IPS DF 6.9 (cell line): ENCODE results near the gene CXCL3.

Experiments
- DNase-seq: peaks from one replicate; pipeline ENCODE4 v3.0.0-alpha.2; 2013; ENCODE audit warnings: low read depth, low spot score
- H3K27ac ChIP-seq: one replicate; pipeline ENCODE4 v1.5.1; 2013; ENCODE audit warnings: low read length, control low read depth
- H3K27me3 ChIP-seq: 2 replicates; pipeline ENCODE4 v1.6.1; 2013; ENCODE audit warnings: mild to moderate bottlenecking, low read length; ENCODE audit not compliant: control insufficient read depth, insufficient read depth
- H3K36me3 ChIP-seq: 2 replicates; pipeline ENCODE4 v1.6.1; 2013; ENCODE audit warnings: low read length; ENCODE audit not compliant: control insufficient read depth, insufficient read depth
- H3K4me1 ChIP-seq: 2 replicates; pipeline ENCODE4 v1.6.1; 2013; ENCODE audit warnings: low read length; ENCODE audit not compliant: control insufficient read depth, insufficient read depth
- H3K4me3 ChIP-seq: 2 replicates; pipeline ENCODE4 v1.5.1; 2013; ENCODE audit warnings: mild to moderate bottlenecking, low read length
- H3K9me3 ChIP-seq: 2 replicates; pipeline ENCODE4 v1.6.1; 2013; ENCODE audit warnings: low read length, inconsistent platforms; ENCODE audit not compliant: control insufficient read depth, insufficient read depth
- WGBS: extraction: QIAGEN DNeasy Blood & Tissue Kit; methylation state at CpG from one replicate; pipeline ENCODE4 v1.1.7; 2013; ENCODE audit warnings: mixed read lengths, missing lambda C conversion rate; ENCODE audit not compliant: insufficient read length, insufficient coverage; 5-methylcytosine and 5-hydroxymethylcytosine counted together

Gene CXCL3

DNA sequence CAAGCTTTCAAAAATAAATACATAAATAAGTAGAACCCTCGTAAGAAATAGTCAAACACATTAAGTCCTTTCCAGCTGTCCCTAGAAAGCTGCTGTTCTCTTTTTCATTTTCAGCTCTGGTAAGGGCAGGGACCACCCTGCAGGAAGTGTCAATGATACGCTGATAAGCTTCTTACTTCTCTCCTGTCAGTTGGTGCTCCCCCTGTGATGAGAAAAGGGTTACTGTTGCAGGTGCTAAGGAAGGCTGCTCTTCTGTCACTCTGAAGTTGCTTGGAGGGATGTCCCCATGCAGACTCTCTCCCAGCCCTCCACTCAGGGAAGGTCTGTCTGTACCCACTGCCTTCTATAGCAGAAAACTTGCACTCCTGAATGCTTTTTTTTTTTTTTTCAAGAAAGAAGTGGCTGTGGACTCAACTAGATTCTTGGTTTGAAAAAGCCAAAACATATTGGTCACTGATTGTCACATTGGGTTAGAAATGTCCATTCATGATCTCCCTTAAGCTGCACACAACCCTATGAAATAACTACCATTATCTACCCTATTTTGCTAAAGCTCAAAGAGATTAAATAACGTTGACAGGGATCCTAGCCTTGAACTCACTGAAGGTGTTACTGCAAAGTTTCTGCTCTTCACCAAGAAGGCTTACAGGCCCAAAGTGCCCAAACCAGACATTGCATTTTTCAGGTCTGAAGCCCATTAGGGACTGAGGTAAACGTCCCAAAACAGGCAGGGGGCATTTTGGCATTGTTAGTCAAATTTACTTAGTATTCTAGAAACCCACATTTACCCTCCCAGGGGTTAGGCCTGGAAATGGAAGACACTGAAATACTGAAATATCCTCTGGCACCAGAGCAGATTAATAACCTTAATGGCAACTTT lies 1.2 kb downstream of the CXCL3 start:
- no peaks in the 10 kb centered on the region for H3K36me3 ChIP-seq
- DNase-seq: no peak
- no peaks in the 10 kb centered on the region for H3K9me3 ChIP-seq
- H3K27me3 ChIP-seq: no peaks in the 10 kb centered on the region
- peak overlapping the region; percentile 51; the same call in 1 of the 2 replicates for H3K4me3 ChIP-seq
- peaks cover 3% of the 10 kb centered on the region; the same call in 1 of the 2 replicates for H3K4me1 ChIP-seq
- H3K27ac ChIP-seq: no peak overlapping the region
- no CpG with 5 or more reads among the region's 4 CpGs for WGBS

DNA sequence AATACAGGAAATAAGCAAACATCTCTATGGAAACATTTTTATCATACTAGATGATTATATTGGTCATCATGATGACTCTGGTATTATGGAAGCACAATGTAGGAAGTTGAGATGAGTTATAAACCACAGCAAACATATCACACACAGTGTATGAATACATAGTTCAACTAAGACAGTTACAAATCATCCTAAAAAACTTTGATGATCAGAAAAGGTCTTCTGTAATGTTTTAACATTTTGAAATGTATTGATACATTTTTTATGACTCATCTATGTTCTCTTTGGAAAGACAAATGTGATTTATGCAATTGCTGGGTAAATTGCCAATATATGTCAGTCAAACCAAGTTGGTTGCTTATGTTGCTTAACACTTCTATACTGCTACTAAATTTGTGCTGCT lies 4.8 kb downstream of the CXCL3 start:
- no peak for DNase-seq
- Histone ChIP-seq H3K27me3 (no peaks in the 10 kb centered on the region), H3K4me3 (no peak overlapping the region), H3K27ac (no peak overlapping the region), H3K36me3 (no peaks in the 10 kb centered on the region), H3K4me1 (no peaks in the 10 kb centered on the region), H3K9me3 (no peaks in the 10 kb centered on the region)

DNA sequence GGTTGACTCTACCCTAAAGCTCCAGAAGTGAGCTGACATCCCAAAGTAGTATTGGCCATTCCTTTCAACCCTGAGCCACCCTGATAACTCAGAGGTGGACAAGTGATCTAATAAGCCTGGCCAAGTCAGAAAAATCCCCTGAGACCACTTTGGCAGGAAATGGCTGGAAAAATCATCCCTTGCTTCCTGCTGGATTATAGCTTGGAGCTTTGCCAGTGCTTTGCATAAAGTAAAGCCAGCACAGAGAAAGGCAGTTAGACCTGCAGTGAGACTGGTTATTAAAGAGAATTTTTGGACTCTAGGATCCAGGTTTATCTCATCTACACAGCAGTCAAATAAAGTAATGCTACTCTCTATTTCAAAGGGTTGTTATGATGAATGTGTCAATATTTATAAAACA lies 6.4 kb downstream of the CXCL3 start:
- no peaks in the 10 kb centered on the region for H3K36me3 ChIP-seq
- H3K9me3 ChIP-seq: no peaks in the 10 kb centered on the region
- H3K4me1 ChIP-seq: no peaks in the 10 kb centered on the region
- H3K27ac ChIP-seq: no peak overlapping the region
- no peak overlapping the region for H3K4me3 ChIP-seq
- no peaks in the 10 kb centered on the region for H3K27me3 ChIP-seq
- no peak for DNase-seq

DNA sequence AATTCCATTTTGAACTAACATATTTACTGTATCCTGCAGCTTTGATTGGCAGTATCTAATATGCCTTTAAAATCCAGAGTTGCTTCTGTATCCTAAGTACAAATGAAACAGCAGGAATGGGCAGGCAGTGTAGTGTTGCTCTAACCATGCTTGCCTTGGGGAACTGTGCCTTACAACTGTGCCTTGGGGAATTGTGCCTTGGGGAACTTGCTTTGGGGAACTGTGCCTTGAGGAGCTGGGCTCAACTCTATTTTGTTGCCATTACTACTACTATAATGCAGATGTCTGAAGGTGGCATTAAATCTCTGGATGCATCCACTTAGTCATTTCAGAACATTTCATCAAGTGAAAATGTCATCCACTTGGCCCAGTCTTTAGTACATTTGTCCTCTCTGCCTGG lies 6.9 kb downstream of the CXCL3 start:
- Histone ChIP-seq H3K27ac (no peak overlapping the region), H3K4me1 (no peaks in the 10 kb centered on the region), H3K4me3 (no peak overlapping the region), H3K27me3 (no peaks in the 10 kb centered on the region), H3K36me3 (no peaks in the 10 kb centered on the region), H3K9me3 (no peaks in the 10 kb centered on the region)
- no peak for DNase-seq

DNA sequence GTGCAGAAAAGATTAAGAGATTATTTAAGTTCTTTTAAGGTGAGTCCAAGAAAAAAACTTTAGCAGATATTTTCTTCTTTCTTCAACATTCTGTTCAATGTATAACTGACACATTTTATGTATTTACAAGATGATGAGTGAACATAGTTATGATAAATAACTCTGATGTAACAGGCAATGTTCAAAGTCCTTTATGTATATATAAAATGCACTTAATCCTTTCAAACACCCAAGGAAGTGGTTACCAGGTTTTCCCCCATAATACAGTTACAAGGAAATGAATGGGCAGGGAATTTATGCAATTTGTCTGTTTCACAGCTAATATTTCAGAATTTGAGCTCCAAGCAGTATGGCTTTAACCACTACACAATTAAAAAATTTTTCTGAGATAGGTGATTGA lies 8.2 kb downstream of the CXCL3 start:
- Histone ChIP-seq H3K4me3 (no peak overlapping the region), H3K4me1 (no peaks in the 10 kb centered on the region), H3K36me3 (no peaks in the 10 kb centered on the region), H3K27ac (no peak overlapping the region), H3K9me3 (no peaks in the 10 kb centered on the region), H3K27me3 (no peaks in the 10 kb centered on the region)
- DNase-seq: no peak

DNA sequence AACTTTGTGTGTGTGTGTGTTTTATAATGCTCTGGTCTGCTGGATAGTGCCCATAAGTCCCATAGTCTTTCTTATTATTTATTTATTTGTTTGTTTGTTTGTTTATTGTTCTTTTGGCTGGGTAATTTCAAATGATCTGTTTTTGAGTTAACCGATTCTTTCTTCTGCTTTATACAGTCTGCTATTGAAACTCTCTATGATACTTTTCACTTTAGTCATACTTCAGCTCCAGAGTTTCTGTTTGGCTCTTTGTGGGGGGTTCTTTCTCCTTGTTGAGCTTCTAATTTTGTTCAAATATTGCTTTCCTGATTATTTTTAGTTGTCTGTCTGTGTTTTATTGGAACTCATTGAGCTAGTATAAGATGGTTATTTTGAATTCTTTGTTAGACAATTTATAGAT lies 10.0 kb downstream of the CXCL3 start:
- no peaks in the 10 kb centered on the region for H3K4me1 ChIP-seq
- no peak overlapping the region for H3K27ac ChIP-seq
- no peaks in the 10 kb centered on the region for H3K9me3 ChIP-seq
- no peak for DNase-seq
- no CpG with 5 or more reads among the region's 1 CpG for WGBS
- no peaks in the 10 kb centered on the region for H3K36me3 ChIP-seq
- no peaks in the 10 kb centered on the region for H3K27me3 ChIP-seq
- H3K4me3 ChIP-seq: no peak overlapping the region

DNA sequence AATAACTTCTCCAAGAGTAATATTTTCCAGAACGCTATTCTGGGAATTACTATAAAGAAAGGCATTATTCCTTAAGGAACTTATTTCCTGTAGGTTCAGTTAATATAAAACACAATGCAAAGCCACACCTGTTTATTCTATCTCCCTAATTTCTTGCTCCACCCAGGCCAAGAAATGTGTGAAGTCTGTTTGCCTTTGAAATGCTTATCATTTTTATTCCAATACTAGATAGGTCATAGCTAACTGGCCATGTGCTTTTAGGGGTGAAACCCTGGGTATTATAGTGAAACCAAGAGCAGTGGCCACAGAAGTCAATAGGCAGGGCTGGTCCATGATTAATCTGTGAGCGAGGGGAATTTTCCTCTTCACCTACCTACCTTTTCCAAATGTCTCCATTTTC lies 14.8 kb downstream of the CXCL3 start:
- H3K27me3 ChIP-seq: no peaks in the 10 kb centered on the region
- DNase-seq: no peak
- no peak overlapping the region for H3K4me3 ChIP-seq
- H3K27ac ChIP-seq: no peak overlapping the region
- no peaks in the 10 kb centered on the region for H3K36me3 ChIP-seq
- no CpG with 5 or more reads among the region's 2 CpGs for WGBS
- no peaks in the 10 kb centered on the region for H3K9me3 ChIP-seq
- no peaks in the 10 kb centered on the region for H3K4me1 ChIP-seq

DNA sequence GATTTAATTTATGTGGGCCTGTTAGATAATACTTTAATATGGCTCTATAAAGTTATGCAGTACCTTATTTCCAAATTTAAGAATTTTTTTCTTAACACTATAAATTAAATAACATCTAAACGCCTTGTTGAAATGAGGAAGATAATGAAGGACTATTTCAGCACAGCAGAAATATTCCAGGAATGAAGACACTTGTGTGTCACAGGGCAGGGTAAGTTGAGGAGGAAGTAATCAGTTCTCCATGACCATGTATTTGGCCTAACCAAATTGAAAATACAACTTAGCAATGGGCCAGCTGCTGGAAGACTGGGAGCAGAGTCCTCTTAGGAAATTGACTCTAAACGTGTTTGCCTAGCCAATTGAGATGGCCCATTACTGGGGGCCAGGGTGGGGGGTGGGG lies 16.9 kb downstream of the CXCL3 start:
- no CpG with 5 or more reads among the region's 2 CpGs for WGBS
- Histone ChIP-seq H3K27me3 (no peaks in the 10 kb centered on the region), H3K9me3 (no peaks in the 10 kb centered on the region), H3K27ac (no peak overlapping the region), H3K4me1 (no peaks in the 10 kb centered on the region), H3K4me3 (no peak overlapping the region), H3K36me3 (no peaks in the 10 kb centered on the region)
- DNase-seq: no peak

DNA sequence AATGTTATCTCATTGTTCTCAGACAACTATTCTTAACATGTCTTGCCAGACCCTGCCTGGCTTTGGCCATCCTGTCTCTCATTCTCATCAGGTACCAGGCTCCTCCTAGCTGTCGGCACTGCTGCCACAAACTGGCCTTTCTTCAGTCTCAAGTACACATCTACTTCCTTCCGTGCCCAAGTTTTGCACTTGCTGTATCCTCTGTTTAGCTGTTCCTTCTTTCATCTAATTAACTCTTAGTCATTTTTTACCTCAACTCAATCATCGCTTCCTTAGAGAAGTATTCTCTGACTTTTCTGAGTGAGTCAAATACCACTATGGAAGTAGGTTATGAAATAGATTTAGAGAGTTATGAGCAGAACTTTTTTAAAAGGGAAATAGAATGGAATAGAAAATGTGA lies 19.7 kb downstream of the CXCL3 start:
- H3K36me3 ChIP-seq: no peaks in the 10 kb centered on the region
- no peak overlapping the region for H3K27ac ChIP-seq
- H3K9me3 ChIP-seq: no peaks in the 10 kb centered on the region
- WGBS: no CpG with 5 or more reads among the region's 3 CpGs
- DNase-seq: no peak
- no peaks in the 10 kb centered on the region for H3K27me3 ChIP-seq
- H3K4me3 ChIP-seq: no peak overlapping the region
- H3K4me1 ChIP-seq: no peaks in the 10 kb centered on the region

DNA sequence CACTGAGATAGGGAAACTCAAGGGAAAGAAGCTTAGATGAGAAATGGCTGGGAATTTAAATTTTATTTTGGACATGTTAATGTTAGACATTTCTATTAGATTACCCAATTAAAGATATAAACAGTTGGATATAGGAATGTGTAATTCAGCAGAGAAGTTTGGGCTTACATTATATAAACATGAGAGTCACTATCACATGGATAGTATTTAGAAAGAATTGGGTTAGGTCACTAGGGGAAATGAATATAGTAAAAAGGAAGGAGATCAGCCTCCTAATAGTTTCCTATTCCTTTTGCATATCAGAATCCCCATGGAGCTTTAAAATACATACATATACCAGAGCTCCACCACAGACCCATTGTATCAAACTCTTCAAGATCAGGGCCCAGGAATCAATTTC lies 20.4 kb downstream of the CXCL3 start:
- Histone ChIP-seq H3K4me1 (no peaks in the 10 kb centered on the region), H3K27me3 (no peaks in the 10 kb centered on the region), H3K27ac (no peak overlapping the region), H3K36me3 (no peaks in the 10 kb centered on the region), H3K4me3 (no peak overlapping the region), H3K9me3 (no peaks in the 10 kb centered on the region)
- no peak for DNase-seq

DNA sequence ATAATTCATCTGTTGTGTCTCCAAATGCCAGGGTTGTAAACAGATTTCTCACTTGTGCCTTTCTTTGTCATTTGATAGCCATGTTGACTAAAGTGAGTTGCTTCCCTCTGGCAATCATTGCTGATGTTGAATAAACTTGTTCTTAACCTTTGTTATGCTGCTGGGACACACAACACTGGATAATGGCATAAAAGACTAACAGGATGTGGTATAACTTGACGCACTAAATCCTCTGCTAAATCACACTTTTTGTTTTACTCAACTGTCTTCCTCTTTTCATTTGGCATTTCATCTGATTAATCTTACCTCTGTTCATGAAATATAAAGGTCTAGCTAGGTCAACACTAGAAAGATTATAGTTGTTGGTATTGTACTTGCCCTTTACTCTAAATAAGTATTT lies 22.4 kb downstream of the CXCL3 start:
- no CpG with 5 or more reads among the region's 1 CpG for WGBS
- no peak for DNase-seq
- no peaks in the 10 kb centered on the region for H3K4me1 ChIP-seq
- no peaks in the 10 kb centered on the region for H3K9me3 ChIP-seq
- H3K4me3 ChIP-seq: no peak overlapping the region
- H3K27ac ChIP-seq: no peak overlapping the region
- no peaks in the 10 kb centered on the region for H3K36me3 ChIP-seq
- no peaks in the 10 kb centered on the region for H3K27me3 ChIP-seq
